ENCODE measurements around the gene SRCIN1. TPM values are rescaled to one million over a fixed set of nuclear protein-coding genes. Genes with fewer than 3 reads are reported as not detected.
"Not testable (repeated sequence)": the region's sequence is repeated elsewhere in the genome, so short reads cannot be mapped to it uniquely, and the experiment has no call there.

SRCIN1 gene
- polyA plus RNA-seq, 1 experiment: not detected

DNA sequence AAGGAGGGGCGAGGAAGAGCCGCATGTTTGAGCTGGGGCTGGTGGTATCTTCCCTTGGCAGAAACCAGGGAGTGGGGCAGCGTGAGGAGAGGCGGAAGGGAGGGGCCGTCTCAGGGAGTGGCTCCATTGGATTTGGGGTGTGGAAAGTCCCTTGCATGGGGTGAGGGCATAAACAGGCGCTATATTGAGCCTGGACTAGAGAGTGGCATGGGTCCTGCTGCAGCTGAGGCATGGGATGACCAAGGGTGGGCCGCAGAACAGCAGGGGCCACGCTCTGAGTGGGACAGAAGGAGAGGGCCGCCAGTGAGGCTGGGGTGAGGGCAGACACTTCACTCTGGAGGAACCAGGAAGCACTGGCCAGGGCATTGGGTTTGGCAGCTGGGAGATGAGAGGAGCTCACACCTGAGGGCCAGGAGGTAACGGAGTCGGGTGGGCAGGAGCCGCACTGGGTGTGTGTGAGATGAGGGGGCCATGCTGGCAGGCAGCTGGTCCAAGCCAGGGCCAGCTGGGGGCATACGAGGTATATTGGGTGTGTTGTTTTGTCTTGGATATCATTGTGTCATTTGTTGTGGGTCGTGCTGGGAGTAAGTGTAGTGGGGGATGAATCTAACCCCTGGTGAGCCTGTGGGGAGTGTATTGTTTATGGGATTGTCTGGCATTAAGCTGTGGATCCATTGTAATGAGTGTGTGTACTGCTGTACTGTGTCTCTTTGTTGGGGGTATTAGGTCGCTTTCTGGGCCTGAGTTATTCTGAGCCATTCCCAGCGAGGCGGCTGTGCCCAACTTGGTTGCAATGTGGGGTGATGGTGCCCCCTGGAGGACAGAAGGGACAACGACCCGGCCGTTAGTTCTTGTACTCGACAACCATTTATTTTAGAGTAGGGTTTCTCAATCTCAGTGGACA is 121.3 kb downstream of the SRCIN1 start:
- H3K9me3 ChIP-seq (ENCODE audit: control insufficient read depth, insufficient read depth, low read length); POLR2A ChIA-PET; H3K4me3 ChIP-seq (ENCODE audit: low read depth, low read length); DNase-seq (ENCODE audit: low read depth, low spot score); H3K27me3 ChIP-seq (ENCODE audit: control insufficient read depth, insufficient read depth, low read length): not testable (repeated sequence)
- H3K27ac ChIP-seq (ENCODE audit: low read depth, low read length): peak overlapping the region; percentile 31
- TF ChIP-seq, protein P1, sequence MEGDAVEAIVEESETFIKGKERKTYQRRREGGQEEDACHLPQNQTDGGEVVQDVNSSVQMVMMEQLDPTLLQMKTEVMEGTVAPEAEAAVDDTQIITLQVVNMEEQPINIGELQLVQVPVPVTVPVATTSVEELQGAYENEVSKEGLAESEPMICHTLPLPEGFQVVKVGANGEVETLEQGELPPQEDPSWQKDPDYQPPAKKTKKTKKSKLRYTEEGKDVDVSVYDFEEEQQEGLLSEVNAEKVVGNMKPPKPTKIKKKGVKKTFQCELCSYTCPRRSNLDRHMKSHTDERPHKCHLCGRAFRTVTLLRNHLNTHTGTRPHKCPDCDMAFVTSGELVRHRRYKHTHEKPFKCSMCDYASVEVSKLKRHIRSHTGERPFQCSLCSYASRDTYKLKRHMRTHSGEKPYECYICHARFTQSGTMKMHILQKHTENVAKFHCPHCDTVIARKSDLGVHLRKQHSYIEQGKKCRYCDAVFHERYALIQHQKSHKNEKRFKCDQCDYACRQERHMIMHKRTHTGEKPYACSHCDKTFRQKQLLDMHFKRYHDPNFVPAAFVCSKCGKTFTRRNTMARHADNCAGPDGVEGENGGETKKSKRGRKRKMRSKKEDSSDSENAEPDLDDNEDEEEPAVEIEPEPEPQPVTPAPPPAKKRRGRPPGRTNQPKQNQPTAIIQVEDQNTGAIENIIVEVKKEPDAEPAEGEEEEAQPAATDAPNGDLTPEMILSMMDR (IDR thresholded peaks at IDR 0.05; ENCODE audit: low read depth, low read length): peak; percentile 77
- CTCF ChIA-PET: interaction anchor here (0.8 kb wide), 1 partner anchor 61 kb away, joined by 4 read pairs; no protein-coding TSS in a partner anchor

DNA sequence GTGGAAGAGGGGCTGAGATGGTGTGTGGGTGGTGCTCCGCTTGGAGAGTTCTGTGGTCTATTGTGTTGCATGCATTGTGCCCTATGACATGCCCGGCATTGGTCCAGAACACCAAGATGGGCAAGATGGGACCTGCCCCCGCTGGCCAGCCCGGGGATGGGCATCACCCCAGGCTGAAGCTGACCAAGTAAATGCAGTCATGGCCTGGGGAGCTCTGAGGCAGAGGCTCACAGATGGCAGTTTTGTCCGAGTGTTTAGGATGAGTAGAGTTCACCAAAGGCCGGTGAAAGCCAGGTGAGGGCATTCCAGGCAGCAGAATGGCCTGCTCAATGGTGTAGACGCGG is 123.1 kb downstream of the SRCIN1 start:
- CTCF ChIA-PET: interaction anchor here (1.3 kb wide), 1 partner anchor 39 kb away, joined by 4 read pairs; no protein-coding TSS in a partner anchor
- DNase-seq (ENCODE audit: low read depth, low spot score); POLR2A ChIA-PET; H3K27ac ChIP-seq (ENCODE audit: low read depth, low read length); H3K4me3 ChIP-seq (ENCODE audit: low read depth, low read length); H3K27me3 ChIP-seq (ENCODE audit: control insufficient read depth, insufficient read depth, low read length); H3K9me3 ChIP-seq (ENCODE audit: control insufficient read depth, insufficient read depth, low read length): not testable (repeated sequence)

DNA sequence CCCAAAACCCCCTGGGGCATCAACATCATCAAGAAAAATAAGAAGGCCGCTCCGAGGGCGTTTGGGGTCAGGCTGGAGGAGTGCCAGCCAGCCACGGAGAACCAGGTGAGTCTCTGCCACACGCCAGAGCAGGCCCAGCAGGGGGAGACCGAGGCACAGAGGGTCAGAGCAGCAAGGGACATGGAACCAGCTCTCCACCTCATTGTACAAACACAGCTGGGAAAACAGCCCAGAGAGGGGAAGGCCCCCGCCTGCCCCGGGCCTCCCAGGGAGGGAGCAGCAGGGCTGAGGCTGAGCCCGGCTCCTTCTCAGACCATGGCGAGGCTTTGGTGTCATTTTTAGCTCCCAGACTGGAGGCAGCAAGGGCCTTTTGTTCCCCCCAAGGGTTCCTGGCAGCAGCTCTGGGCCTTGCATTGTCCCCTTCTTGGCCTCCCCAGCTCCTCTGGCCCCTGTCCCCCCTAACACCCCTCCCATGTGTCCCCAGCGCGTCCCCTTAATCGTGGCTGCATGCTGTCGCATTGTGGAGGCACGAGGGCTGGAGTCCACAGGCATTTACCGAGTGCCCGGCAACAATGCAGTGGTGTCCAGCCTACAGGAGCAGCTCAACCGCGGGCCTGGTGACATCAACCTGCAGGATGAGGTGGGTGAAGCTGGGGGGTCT is 123.6 kb downstream of the SRCIN1 start:
- POLR2A ChIA-PET; DNase-seq (ENCODE audit: low read depth, low spot score); H3K4me3 ChIP-seq (ENCODE audit: low read depth, low read length); H3K27ac ChIP-seq (ENCODE audit: low read depth, low read length); H3K9me3 ChIP-seq (ENCODE audit: control insufficient read depth, insufficient read depth, low read length); H3K27me3 ChIP-seq (ENCODE audit: control insufficient read depth, insufficient read depth, low read length): not testable (repeated sequence)
- CTCF ChIA-PET: interaction anchor here (1.3 kb wide), 1 partner anchor 38 kb away, joined by 4 read pairs; no protein-coding TSS in a partner anchor

Other genes starting within 250 kb of the SRCIN1 start
- 14.1 and 19.3 TPM in 2 replicates for gene ARHGAP23, start 177.5 kb downstream of the SRCIN1 start, polyA plus RNA-seq (2011; rRNA removed)
- 0.16 and 0.17 TPM in 2 replicates for gene EPOP, start 69.0 kb upstream of the SRCIN1 start, polyA plus RNA-seq (2011; rRNA removed)
- 16.4 and 17.3 TPM in 2 replicates for gene MLLT6, start 99.3 kb upstream of the SRCIN1 start, polyA plus RNA-seq (2011; rRNA removed)
- 6.5 and 9.8 TPM in 2 replicates for gene CISD3, start 124.4 kb upstream of the SRCIN1 start, polyA plus RNA-seq (2011; rRNA removed)
- 13.5 and 18.0 TPM in 2 replicates for gene PCGF2, start 142.4 kb upstream of the SRCIN1 start, polyA plus RNA-seq (2011; rRNA removed)
- 234 and 276 TPM in 2 replicates for gene PSMB3, start 146.8 kb upstream of the SRCIN1 start, polyA plus RNA-seq (2011; rRNA removed)
- 36.8 and 38.6 TPM in 2 replicates for gene PIP4K2B, start 193.6 kb upstream of the SRCIN1 start, polyA plus RNA-seq (2011; rRNA removed)
- 13.3 and 15.3 TPM in 2 replicates for gene CWC25, start 219.4 kb upstream of the SRCIN1 start, polyA plus RNA-seq (2011; rRNA removed)
- gene RPL23, start 247.8 kb upstream of the SRCIN1 start, polyA plus RNA-seq (2011; rRNA removed): 2,769 and 3,155 TPM in 2 replicates

Data from AG04450 (cell line).